ENCODE data around the gene CNTD1. TPM values are rescaled to one million over a fixed set of nuclear protein-coding genes. Genes with fewer than 3 reads are reported as not detected.

CNTD1 gene
- total and polyA plus RNA-seq, 7 experiments from 2014 or later, result 0.24 to 0.32 TPM; not detected in 5

- H3K9me3 Mint-ChIP-seq, result peaks cover 0 to 5% (median 0%) of the 10 kb centered on the region in 11 donors
- ChIA-PET POLR2A (interaction anchor here (0.6 to 3.8 kb wide), 3 partner anchors 12 to 241 kb away, joined by 3 to 40 read pairs (median 4); partner anchors contain the start of genes BECN1 and VPS25), CTCF (interaction anchor here (0.7 kb wide), 1 partner anchor 20 kb away, joined by 3 read pairs; no protein-coding TSS in a partner anchor)
- intact Hi-C loops (cut with micrococcal nuclease), result no loop called here
- Histone ChIP-seq H3K9me3 (ENCODE audit: control insufficient read depth in 2 of 3, low read length in 3 of 3) (no peaks in the 10 kb centered on the region), H3K27me3 (ENCODE audit: control insufficient read depth in 2 of 2, insufficient read depth in 2 of 2, low read length in 2 of 2) (no peaks in the 10 kb centered on the region), H3K36me3 (ENCODE audit: control insufficient read depth in 2 of 3, insufficient read depth in 3 of 3, low read length in 3 of 3) (peaks cover 22 to 56% (median 23%) of the 10 kb centered on the region in 3 experiments), H3K4me1 (ENCODE audit: control insufficient read depth in 2 of 2, insufficient read depth in 2 of 2, low read length in 2 of 2) (peaks cover 10 to 16% of the 10 kb centered on the region in 2 donors), H3K4me3 (ENCODE audit: low read length) (no peak overlapping the region), H3K27ac (ENCODE audit: low read depth, low read length) (no peak overlapping the region)
- H3K4me1 Mint-ChIP-seq, result peaks cover 11 to 39% (median 33%) of the 10 kb centered on the region in 7 donors
- H3K4me3 Mint-ChIP-seq, result peak overlapping the region in 1 of 10 donors; percentile 16
- H3K27ac Mint-ChIP-seq, result peak overlapping the region in 1 of 9 donors; percentile 26
- H3K27me3 Mint-ChIP-seq, result no peaks in the 10 kb centered on the region
- peaks cover 5 to 24% (median 18%) of the 10 kb centered on the region in 5 donors for H3K36me3 Mint-ChIP-seq
- DNase-seq (no peak), ATAC-seq (no peak)
Observed at GRCh38 chr17:42835732-42836131, 37.1 kb downstream of the CNTD1 start.

DNA sequence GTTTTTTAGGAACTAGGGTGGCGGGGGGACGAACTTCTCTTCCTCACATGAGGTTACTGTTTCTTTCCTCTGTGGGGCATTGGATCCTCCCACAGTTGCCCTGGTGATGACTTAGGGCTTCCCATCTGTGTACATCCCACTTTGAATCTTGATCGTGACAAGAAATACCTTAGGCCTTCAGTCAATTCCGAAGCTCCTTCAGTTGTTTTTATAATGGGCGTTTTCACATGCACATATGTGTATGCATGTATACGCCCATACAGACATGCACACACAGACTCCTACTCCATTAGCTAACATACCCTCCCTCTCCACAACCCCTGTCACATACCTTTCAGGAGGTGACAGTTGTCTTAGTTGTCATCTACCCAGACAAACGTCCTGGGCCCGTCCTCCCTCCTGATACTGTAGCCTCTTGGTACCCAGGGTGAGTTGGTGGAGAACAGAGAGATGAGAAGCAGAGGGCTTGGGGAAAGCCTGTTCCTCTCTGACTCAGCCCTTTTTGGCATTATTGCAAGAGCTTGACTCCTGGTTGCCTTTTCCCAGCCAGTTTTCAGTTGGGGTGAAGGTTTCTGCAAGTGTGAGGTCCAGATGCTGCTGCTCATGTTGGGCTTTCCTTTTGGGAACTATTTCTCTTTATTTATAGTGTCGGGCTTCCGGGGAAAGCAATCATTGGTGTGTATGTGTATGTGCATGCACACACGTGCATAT, 43.5 kb downstream of the CNTD1 start:
- Histone ChIP-seq H3K36me3 (ENCODE audit: control insufficient read depth in 2 of 3, insufficient read depth in 3 of 3, low read length in 3 of 3) (peaks cover 37 to 86% (median 41%) of the 10 kb centered on the region in 3 experiments), H3K9me3 (ENCODE audit: control insufficient read depth in 2 of 3, low read length in 3 of 3) (no peaks in the 10 kb centered on the region), H3K27ac (ENCODE audit: low read depth, low read length) (no peak overlapping the region), H3K27me3 (ENCODE audit: control insufficient read depth in 2 of 2, insufficient read depth in 2 of 2, low read length in 2 of 2) (no peaks in the 10 kb centered on the region), H3K4me1 (ENCODE audit: control insufficient read depth in 2 of 2, insufficient read depth in 2 of 2, low read length in 2 of 2) (no peaks in the 10 kb centered on the region), H3K4me3 (ENCODE audit: low read length) (no peak overlapping the region)
- Mint-ChIP-seq H3K4me3 (no peak overlapping the region), H3K36me3 (peaks cover 10 to 41% (median 25%) of the 10 kb centered on the region in 5 donors), H3K27ac (peak overlapping the region in 1 of 9 donors; percentile 29), H3K9me3 (peaks cover 0 to 2% (median 0%) of the 10 kb centered on the region in 11 donors), H3K27me3 (no peaks in the 10 kb centered on the region), H3K4me1 (peaks cover 0 to 8% (median 6%) of the 10 kb centered on the region in 7 donors)
- no peak for DNase-seq
- intact Hi-C loops (cut with micrococcal nuclease), result no loop called here
- ChIA-PET POLR2A (no interaction called here), CTCF (no interaction called here)
- no peak for ATAC-seq

DNA sequence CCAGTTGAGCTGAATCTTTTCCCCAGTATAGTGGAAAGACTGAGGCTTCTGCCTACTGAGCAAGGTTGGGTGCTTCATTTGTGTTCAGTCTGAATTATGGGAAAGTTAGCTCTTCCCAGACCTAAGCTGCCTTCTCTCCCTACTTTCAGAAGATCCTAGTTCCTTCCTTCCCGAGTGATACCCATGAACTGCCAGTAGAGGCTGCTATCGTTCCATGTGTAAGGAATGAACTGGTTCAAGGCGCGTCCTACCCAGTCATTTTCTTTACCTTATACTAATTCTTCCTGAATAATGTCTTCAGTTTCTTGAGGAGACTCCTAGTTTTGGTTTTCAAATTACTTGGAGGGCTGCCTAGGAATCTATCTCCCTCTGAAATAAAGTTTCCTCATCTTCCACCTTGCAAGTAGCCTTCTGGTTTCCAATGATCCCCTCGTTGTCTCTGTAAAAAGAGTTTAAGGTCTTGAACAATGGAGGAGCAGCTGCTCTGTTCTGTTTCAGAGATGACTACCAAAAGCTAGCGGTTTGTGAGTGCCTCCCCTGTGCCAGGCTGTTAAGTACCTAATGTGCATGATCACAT, 44.8 kb downstream of the CNTD1 start:
- no peak overlapping the region for H3K4me3 Mint-ChIP-seq
- peaks cover 0 to 8% (median 0%) of the 10 kb centered on the region in 7 donors for H3K4me1 Mint-ChIP-seq
- H3K27me3 Mint-ChIP-seq, result no peaks in the 10 kb centered on the region
- no peaks in the 10 kb centered on the region for H3K9me3 ChIP-seq (ENCODE audit: control insufficient read depth in 2 of 3, low read length in 3 of 3)
- ATAC-seq, result peak; percentile 46
- peaks cover 0 to 2% (median 0%) of the 10 kb centered on the region in 11 donors for H3K9me3 Mint-ChIP-seq
- H3K4me1 ChIP-seq (ENCODE audit: control insufficient read depth in 2 of 2, insufficient read depth in 2 of 2, low read length in 2 of 2), result no peaks in the 10 kb centered on the region
- POLR2A ChIA-PET, result interaction anchor here (0.8 to 1.1 kb wide), 2 partner anchors 69 to 155 kb away, joined by 3 to 4 read pairs; partner anchors contain the start of gene RPL27
- H3K27ac ChIP-seq (ENCODE audit: low read depth, low read length), result no peak overlapping the region
- H3K27me3 ChIP-seq (ENCODE audit: control insufficient read depth in 2 of 2, insufficient read depth in 2 of 2, low read length in 2 of 2), result no peaks in the 10 kb centered on the region
- no peak overlapping the region for H3K4me3 ChIP-seq (ENCODE audit: low read length)
- H3K36me3 ChIP-seq (ENCODE audit: control insufficient read depth in 2 of 3, insufficient read depth in 3 of 3, low read length in 3 of 3), result peaks cover 28 to 73% (median 29%) of the 10 kb centered on the region in 3 experiments
- H3K27ac Mint-ChIP-seq, result peak overlapping the region in 1 of 9 donors; percentile 33
- peak in 4 of 9 donors; percentile 7 to 33 (median 18) for DNase-seq
- intact Hi-C loops (cut with micrococcal nuclease), result no loop called here
- peaks cover 9 to 36% (median 19%) of the 10 kb centered on the region in 5 donors for H3K36me3 Mint-ChIP-seq
- CTCF ChIA-PET, result interaction anchor here (0.6 to 1.2 kb wide), 2 partner anchors 19 to 154 kb away, joined by 3 to 4 read pairs; partner anchors contain the start of gene RPL27

- H3K9me3 ChIP-seq (ENCODE audit: control insufficient read depth in 2 of 3, low read length in 3 of 3), result no peaks in the 10 kb centered on the region
- Mint-ChIP-seq H3K4me1 (peaks cover 0 to 8% (median 0%) of the 10 kb centered on the region in 7 donors), H3K27ac (peak within 1 kb of the TSS in 1 of 9 donors; percentile 33), H3K4me3 (no peak within 1 kb of the TSS), H3K27me3 (no peaks in the 10 kb centered on the region), H3K36me3 (peaks cover 2 to 28% (median 12%) of the 10 kb centered on the region in 5 donors), H3K9me3 (peaks cover 0 to 2% (median 0%) of the 10 kb centered on the region in 11 donors)
- peaks cover 20 to 65% (median 21%) of the 10 kb centered on the region in 3 experiments for H3K36me3 ChIP-seq (ENCODE audit: control insufficient read depth in 2 of 3, insufficient read depth in 3 of 3, low read length in 3 of 3)
- POLR2A ChIA-PET, result no interaction called here
- no peak within 1 kb of the TSS for H3K27ac ChIP-seq (ENCODE audit: low read depth, low read length)
- intact Hi-C loops (cut with micrococcal nuclease), result no loop called here
- no peaks in the 10 kb centered on the region for H3K27me3 ChIP-seq (ENCODE audit: control insufficient read depth in 2 of 2, insufficient read depth in 2 of 2, low read length in 2 of 2)
- DNase-seq, result no peak
- no peak within 1 kb of the TSS for H3K4me3 ChIP-seq (ENCODE audit: low read length)
- CTCF ChIA-PET, result interaction anchor here (1.0 to 1.4 kb wide), 3 partner anchors 11 to 495 kb away, joined by 3 to 4 read pairs (median 3); partner anchors contain the start of gene PSME3
- H3K4me1 ChIP-seq (ENCODE audit: control insufficient read depth in 2 of 2, insufficient read depth in 2 of 2, low read length in 2 of 2), result no peaks in the 10 kb centered on the region
- ATAC-seq, result no peak
Observed at GRCh38 chr17:42844271-42844670, 45.6 kb downstream of the CNTD1 start, which contains the start of gene AOC2. TSS of gene AOC2 (plus strand) at chr17:42844580. CDS start at chr17:42844627, 47 bp downstream.

GRCh38 chr17:42844761-42845555, 46.3 kb downstream of the CNTD1 start:
- no peak overlapping the region for H3K4me3 ChIP-seq (ENCODE audit: low read length)
- ChIA-PET CTCF (interaction anchor here (1.0 to 1.4 kb wide), 3 partner anchors 11 to 494 kb away, joined by 3 to 4 read pairs (median 3); partner anchors contain the start of gene PSME3), POLR2A (interaction anchor here (1.4 kb wide), 1 partner anchor 11 kb away, joined by 3 read pairs; no protein-coding TSS in a partner anchor)
- no peak for DNase-seq
- H3K36me3 ChIP-seq (ENCODE audit: control insufficient read depth in 2 of 3, insufficient read depth in 3 of 3, low read length in 3 of 3), result peaks cover 18 to 58% (median 18%) of the 10 kb centered on the region in 3 experiments
- peaks cover 0 to 8% (median 0%) of the 10 kb centered on the region in 7 donors for H3K4me1 Mint-ChIP-seq
- no peak overlapping the region for H3K4me3 Mint-ChIP-seq
- no peaks in the 10 kb centered on the region for H3K27me3 Mint-ChIP-seq
- H3K9me3 Mint-ChIP-seq, result peaks cover 0 to 2% (median 0%) of the 10 kb centered on the region in 11 donors
- ATAC-seq, result no peak
- peaks cover 0 to 25% (median 9%) of the 10 kb centered on the region in 5 donors for H3K36me3 Mint-ChIP-seq
- no peaks in the 10 kb centered on the region for H3K27me3 ChIP-seq (ENCODE audit: control insufficient read depth in 2 of 2, insufficient read depth in 2 of 2, low read length in 2 of 2)
- no peaks in the 10 kb centered on the region for H3K4me1 ChIP-seq (ENCODE audit: control insufficient read depth in 2 of 2, insufficient read depth in 2 of 2, low read length in 2 of 2)
- no peak overlapping the region for H3K27ac ChIP-seq (ENCODE audit: low read depth, low read length)
- H3K9me3 ChIP-seq (ENCODE audit: control insufficient read depth in 2 of 3, low read length in 3 of 3), result no peaks in the 10 kb centered on the region
- no peak overlapping the region for H3K27ac Mint-ChIP-seq
- intact Hi-C loops (cut with micrococcal nuclease), result no loop called here

DNA sequence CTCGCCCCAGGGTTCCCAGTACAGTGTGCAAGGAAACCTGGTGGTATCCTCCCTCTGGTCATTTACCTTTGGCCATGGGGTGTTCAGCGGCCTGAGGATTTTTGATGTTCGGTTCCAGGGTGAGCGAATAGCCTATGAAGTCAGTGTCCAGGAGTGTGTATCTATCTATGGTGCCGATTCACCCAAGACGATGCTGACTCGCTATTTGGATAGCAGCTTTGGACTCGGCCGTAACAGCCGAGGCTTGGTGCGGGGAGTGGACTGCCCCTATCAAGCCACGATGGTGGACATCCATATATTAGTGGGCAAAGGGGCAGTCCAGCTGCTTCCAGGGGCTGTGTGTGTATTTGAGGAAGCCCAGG, 46.9 kb downstream of the CNTD1 start:
- Histone ChIP-seq H3K27ac (ENCODE audit: low read depth, low read length) (no peak overlapping the region), H3K9me3 (ENCODE audit: control insufficient read depth in 2 of 3, low read length in 3 of 3) (no peaks in the 10 kb centered on the region), H3K4me1 (ENCODE audit: control insufficient read depth in 2 of 2, insufficient read depth in 2 of 2, low read length in 2 of 2) (no peaks in the 10 kb centered on the region), H3K4me3 (ENCODE audit: low read length) (no peak overlapping the region), H3K27me3 (ENCODE audit: control insufficient read depth in 2 of 2, insufficient read depth in 2 of 2, low read length in 2 of 2) (no peaks in the 10 kb centered on the region), H3K36me3 (ENCODE audit: control insufficient read depth in 2 of 3, insufficient read depth in 3 of 3, low read length in 3 of 3) (peaks cover 15 to 54% (median 18%) of the 10 kb centered on the region in 3 experiments)
- CTCF ChIA-PET, result interaction anchor here (1.4 kb wide), 1 partner anchor 494 kb away, joined by 3 read pairs; no protein-coding TSS in a partner anchor
- Mint-ChIP-seq H3K9me3 (peaks cover 0 to 2% (median 0%) of the 10 kb centered on the region in 11 donors), H3K36me3 (peaks cover 0 to 25% (median 9%) of the 10 kb centered on the region in 5 donors), H3K4me1 (peaks cover 0 to 8% (median 0%) of the 10 kb centered on the region in 7 donors), H3K27me3 (peaks cover 0 to 4% (median 0%) of the 10 kb centered on the region in 5 donors), H3K4me3 (no peak overlapping the region), H3K27ac (peak overlapping the region in 2 of 9 donors; percentile 28 to 65)
- no peak for DNase-seq
- POLR2A ChIA-PET, result interaction anchor here (1.4 kb wide), 1 partner anchor 11 kb away, joined by 3 read pairs; no protein-coding TSS in a partner anchor
- no peak for ATAC-seq
- intact Hi-C loops (cut with micrococcal nuclease), result no loop called here

All from naive thymus-derived CD4-positive, alpha-beta T cell (primary cell).